HG03108 (cell line): ENCODE data around the gene PACS1.

Experiments used
- ATAC-seq: cut with Tn5 transposase; IDR thresholded peaks from one replicate; pipeline ENCODE4 v1.9.1; 2021; ENCODE audit warnings: moderate library complexity; ENCODE audit not compliant: unreplicated experiment

PACS1 gene

DNA sequence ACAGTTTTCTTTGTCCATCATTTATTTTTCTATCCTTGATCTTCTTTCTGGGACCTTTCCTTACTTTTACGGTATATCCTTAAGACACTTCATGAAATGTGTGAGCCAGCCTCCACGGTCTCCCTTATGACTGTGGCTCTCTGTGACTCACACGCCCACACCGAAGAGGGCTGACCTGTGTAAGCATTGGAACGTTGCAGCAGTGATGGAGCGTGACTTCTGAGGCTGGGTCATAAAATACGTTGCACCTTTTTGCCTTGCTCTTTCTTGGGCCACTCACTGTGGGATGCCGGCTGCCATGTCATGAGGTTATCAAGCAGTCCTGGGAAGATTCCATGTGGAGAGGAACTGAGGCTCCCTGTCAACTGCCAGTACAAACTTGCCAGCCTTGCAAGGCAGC lies 102.1 kb downstream of the PACS1 start:
- ATAC-seq, result no peak

- no peak for ATAC-seq
Measured at GRCh38 chr11:66176650-66177049, 106.6 kb downstream of the PACS1 start.

GRCh38 chr11:66178183-66178582 lies 108.1 kb downstream of the PACS1 start:
- no peak for ATAC-seq

GRCh38 chr11:66178871-66179270 lies 108.8 kb downstream of the PACS1 start:
- ATAC-seq, result no peak

DNA sequence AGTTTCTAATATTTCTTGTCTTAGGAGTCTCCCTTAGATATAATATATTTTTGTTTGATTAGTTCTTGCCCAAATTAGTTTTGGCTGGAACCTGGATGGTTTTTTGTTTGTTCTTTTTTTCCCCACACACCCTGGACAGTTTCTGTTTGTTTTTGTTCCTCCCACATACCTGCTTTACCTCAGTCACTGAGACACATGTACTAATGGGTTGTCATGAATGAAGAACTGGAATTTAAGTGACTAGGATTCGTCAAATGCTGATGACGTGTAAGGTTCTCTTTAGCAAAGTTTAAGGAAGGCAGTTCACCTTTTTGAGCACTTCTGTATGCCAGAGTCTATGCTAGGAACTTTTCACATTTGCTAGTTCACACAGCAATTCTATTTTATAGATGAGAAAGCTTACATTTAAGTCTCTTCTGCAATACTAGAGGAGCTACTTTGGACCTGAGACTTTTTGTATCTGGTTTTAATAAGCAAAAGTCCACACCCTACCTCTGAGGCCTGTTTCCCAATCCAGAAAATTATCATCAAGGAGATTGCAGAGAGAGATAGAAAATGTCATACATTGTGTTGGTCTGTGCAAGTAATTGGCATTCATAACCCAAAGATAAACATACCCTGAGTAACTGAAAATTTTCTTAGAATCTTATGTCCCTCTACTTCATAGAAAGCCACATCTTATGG lies 111.7 kb downstream of the PACS1 start:
- no peak for ATAC-seq

GRCh38 chr11:66183494-66184048 lies 113.5 kb downstream of the PACS1 start:
- no peak for ATAC-seq

DNA sequence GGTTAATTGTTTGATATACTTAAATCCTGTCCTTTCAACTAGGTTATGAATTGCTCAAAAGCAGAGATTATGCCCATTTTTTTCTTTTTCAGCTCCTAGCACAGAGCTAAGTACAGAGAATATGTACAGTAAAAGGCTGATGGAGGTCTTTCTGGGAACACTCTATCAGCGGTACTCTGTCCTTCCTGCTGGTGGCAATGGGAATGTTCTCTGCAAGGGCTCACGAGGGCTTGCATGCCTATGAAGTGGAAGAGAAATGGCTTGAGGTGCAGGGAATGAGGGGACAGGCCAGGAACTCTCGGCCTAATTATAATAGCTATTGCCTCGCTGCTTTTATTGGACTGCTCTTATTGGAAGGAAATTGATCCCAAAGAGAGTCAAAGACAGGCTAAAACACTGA lies 114.7 kb downstream of the PACS1 start:
- ATAC-seq, result no peak

DNA sequence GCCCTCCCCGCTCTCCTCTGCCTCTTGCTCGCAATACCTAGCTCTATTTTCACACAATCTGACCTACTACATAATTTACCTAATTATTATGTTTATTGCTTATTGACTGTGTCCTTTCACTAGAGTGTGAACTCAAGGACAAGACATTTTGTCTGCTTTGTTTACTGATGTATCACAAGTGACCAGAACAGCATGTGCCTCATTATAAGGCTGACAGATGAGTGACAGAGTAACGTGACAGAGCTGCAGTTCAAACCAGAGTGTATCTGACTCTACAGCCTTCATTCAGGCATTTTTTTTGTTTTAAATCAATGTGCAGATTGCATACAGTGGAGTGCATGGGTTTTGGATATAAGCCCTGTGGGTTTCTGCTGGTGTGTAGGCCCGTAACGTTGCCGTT lies 116.4 kb downstream of the PACS1 start:
- ATAC-seq, result no peak

GRCh38 chr11:66187453-66187852 lies 117.4 kb downstream of the PACS1 start:
- no peak for ATAC-seq

DNA sequence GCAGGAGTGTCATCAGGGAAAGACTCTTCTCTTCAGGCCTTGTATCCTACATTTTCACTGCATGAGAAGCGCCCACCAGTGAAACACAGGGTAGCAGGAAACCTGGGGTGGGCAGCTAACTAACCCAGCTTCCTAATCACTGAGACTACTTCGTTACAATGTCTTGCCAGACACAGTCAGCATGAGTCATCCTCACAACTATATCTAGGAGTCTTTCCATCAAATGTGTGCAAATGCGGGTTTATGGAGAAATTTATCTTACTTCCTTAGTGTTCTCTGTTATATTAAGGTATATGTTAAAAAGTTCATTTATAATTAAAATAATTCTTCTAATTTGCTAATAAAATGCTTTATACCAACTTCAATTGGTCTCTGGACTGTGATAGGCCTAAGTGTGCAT lies 118.5 kb downstream of the PACS1 start:
- ATAC-seq, result no peak

DNA sequence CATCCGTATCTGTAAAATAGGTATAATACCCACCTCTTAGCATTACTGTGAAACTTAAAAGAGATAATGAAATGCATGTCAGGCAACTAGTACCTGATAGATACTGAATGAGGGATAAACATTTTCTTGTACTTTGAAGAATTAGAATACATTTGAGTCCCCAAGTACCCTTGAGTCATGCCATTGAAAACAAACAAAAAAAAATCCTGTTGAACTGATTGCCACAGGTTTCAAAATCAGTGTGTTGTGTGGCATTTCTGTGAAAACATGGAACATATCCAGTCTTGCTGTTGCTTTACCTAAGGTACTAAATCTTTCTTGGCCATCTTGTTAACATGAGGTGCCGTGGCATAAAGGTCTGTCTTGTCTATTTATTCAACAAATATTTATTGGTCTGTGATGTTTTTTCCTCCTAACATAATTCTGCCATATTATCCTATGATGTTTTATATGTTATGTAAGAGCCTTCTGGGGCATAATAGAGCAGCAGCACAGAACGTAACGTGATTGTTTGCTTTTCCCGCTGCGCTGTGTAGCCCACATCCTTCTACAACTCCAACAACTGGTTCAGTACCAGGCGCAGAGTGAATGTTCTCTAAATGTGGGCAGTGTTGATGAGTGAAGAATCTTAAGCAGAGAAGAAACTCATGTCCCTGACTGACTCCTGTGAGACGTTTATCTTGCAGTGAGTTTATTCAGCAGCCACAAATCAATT lies 119.1 kb downstream of the PACS1 start:
- no peak for ATAC-seq

GRCh38 chr11:66190786-66191185 lies 120.7 kb downstream of the PACS1 start:
- ATAC-seq, result no peak

GRCh38 chr11:66192181-66192863 lies 122.2 kb downstream of the PACS1 start:
- no peak for ATAC-seq

DNA sequence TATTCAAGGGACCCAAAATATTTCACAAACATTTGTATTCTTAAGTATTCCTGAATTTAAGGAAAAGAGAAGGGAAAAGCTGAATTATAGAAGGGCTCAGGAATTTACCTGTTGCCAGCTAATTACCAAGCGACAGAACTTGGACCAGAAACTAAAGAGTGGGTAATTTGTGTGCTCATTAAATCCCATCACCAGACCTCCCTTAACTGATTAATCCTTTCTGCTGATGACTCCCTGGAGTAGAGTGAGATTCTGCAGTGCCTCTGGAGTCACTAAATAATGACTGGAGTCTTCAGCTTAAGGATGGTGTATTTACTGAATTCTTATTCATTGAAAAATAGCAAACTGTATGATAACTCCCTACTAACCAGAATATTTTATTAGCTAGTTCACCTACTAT lies 124.3 kb downstream of the PACS1 start:
- no peak for ATAC-seq

GRCh38 chr11:66195867-66196266 lies 125.8 kb downstream of the PACS1 start:
- ATAC-seq, result no peak

GRCh38 chr11:66203847-66204246 lies 133.8 kb downstream of the PACS1 start:
- no peak for ATAC-seq

DNA sequence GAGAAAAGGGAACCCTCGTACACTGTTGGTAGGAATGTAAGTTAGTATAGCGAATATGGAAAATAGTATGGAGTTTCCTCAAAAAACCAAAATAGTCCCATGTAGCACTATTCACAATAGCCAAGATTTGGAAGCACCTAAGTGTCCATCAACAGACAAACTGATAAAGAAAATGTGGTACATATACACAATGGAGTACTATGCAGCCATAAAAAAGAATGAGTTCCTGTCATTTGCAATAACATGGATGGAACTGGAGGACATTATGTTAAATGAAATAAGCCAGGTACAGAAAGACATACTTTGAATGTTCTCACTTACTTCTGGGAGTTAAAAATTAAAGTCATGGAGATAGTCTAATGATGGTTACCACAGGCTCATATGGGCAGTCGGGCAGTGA lies 134.3 kb downstream of the PACS1 start:
- ATAC-seq, result no peak

DNA sequence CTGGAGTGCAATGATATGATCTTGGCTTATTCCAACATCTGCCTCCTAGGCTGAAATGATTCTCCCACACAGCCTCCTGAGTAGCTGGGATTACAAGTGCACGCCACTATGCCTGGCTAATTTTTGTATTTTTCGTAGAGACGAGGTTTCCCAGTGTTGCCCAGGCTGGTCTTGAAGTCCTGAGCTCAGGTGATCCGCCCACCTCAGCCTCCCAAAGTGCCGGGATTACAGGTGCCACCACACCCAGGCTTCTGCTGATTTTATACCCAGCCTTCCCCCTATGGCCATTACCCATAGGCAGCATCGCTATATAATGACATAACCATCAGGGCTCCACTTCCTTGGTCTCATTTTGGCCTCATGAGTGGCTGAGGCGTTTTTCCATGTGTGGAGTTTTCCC lies 137.7 kb downstream of the PACS1 start:
- ATAC-seq, result no peak

- no peak for ATAC-seq
Measured at GRCh38 chr11:66211100-66211499, 141.0 kb downstream of the PACS1 start.

DNA sequence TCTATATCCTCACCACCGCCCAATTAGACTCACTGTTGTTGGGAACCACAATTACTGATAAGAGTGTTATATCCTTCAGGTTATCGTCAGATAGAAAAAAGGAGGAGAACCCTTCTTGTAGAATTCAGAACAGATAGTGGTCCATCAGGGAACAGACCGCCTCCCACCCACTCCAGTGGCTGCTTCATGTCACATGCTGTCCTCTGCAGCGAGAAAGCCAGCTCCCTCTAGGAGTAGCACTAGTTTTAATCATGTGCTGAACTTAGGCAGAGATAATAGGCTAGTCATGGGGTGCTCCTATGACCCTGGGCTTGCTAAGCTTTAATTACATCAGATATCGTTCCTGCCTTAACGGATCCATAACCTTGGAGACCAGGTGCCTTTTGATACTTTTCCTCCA lies 146.8 kb downstream of the PACS1 start:
- ATAC-seq, result no peak

- ATAC-seq, result no peak
Measured at GRCh38 chr11:66218036-66218435, 148.0 kb downstream of the PACS1 start.
